GM18868 (cell line): ENCODE data around the gene CEACAM20.
"Not testable (repeated sequence)": the region's sequence is repeated elsewhere in the genome, so short reads cannot be mapped to it uniquely, and the experiment has no call there.

Experiments
- ATAC-seq: cut with Tn5 transposase; IDR thresholded peaks from one replicate; pipeline ENCODE4 v1.9.1; 2021; ENCODE audit warnings: mild to moderate bottlenecking, moderate library complexity; ENCODE audit not compliant: unreplicated experiment

Gene CEACAM20

DNA sequence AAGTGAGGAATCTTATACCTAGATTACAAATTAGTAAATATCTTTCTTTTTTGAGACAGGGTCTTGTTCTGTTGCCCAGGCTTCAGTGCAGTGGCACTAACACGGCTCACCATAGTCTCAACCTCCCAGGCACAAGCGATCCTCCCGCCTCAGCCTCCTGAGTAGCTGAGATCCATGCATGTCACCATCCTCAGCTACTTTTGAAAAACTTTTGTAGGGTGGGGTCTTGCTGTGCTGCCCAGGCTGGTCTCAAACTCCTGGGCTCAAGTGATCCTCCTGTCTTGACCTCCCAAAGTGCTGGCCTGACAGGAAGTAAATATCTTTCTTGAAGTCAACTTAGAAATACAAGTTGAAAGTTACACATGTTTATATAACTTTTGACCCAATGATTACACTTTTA lies 20.0 kb upstream of the CEACAM20 start:
- no peak for ATAC-seq

DNA sequence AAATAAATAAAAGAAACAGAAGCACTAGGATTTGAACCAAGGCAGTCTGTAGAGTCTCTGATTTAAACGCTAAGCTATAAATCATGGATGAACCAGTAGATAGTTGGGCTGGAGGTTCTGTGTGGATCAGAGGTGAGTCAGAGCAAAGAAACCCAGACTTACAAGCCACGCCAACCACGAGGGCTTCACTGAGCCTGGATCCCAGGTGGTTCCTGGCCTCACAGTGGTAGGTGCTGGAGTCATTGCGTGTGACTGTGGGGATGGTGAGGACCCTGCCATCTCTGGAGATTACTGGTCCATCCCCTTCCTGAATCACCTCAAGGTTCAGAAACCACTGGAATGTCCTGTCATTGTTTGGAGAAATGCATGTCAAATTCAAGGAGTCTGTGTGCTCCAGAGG lies 19.3 kb upstream of the CEACAM20 start:
- ATAC-seq, result no peak

DNA sequence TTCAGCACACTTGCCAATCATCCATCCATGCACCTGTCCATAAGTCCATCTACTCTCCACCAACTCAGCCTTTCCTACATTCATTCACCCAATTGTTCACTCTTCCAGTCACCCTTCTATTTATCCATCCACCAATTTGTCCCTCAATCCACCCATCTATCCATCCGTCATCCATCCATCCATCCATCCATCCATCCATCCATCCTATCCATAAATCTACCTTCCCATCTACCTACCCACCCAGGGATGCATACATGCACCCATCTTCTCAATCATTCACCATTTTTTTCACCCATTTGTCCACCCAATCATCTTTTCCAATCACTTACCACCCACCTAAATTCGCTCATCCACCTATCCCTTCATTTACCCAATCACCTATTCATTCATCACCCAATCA lies 14.6 kb upstream of the CEACAM20 start:
- ATAC-seq, result no peak

DNA sequence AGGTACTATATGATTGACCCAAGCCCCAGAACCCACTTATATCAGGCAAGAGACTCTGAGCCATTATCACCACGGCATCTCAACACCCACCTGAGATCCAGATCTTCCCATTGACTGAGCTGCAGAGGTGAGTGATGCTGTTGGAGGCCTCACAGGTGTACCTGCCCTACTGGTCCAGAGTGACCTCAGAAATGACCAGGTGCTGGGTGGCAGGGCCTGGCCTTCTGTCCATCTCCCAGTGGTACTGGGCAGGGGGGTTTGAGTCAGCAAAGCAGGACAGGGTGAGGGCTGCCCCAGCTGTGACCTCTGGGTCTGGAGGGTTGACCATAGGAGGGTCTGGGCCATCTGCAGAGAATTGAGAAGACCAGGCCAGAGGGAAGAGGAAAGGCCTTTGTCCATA lies 13.2 kb upstream of the CEACAM20 start:
- no peak for ATAC-seq

DNA sequence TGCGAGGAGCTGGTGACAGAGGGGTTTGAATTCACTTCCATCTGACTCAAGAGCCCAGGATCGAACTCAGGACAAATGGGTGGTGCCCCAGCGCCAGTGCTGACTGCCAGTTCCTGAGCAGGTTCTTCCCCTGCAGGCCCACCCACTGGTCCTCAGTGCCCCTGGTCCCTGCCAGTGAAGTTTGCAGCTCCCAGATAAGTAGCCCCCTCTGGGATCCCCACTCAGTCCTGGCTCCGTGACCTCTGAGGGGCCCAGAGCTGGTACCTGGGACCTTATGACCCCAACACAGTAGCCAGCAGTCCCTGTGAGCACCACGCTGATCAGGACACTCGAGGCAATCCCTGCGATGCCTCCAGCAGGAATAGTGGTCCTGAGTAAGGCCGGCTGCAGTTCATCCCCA lies 11.3 kb upstream of the CEACAM20 start:
- no peak for ATAC-seq

DNA sequence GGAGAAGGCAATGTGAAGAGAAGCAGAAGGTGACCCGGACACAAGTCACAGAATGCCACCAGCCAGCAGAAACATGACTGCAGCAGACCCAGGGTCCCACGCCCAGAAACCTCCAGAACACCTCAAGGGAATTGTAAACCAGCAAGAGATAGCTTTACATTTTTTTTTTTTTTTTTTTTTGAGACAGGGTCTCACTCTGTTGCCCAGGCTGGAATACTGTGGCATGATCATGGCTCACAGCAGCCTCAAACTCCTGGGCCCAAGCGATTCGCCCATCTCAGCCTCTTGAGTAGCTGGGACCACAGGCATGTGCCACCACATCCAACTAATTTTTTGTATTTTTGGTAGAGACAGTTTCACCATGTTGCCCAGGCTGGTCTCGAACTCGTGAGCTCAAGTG lies 10.5 kb upstream of the CEACAM20 start:
- no peak for ATAC-seq

DNA sequence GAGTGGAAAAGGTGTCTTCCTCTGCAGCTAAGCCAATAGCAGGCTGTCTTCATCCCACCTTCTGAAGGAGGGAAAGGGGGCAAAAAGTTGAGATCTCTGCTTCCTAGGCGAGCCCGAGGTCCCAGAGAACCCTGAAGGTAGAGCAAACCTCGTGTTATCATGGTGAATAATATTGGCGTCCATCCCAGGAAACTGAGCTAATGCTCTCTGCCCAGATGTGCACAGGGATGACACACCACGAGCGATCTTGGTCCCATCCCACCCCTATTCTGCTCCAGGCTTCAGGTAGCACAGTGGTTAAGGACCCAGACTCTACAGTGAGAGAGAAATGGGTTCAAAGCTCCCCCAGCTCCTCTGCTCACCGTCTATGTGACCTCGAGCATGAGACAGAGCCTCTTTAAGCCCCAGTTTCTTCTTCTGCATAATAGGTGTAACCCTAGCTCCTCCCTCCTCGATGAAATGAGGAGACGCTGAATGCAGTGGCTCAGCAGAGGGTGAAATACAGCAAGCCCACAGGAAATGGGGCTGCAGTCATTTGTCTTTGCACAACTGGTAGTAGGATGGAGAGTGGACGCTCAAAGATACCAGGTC lies 9.9 kb upstream of the CEACAM20 start:
- no peak for ATAC-seq

DNA sequence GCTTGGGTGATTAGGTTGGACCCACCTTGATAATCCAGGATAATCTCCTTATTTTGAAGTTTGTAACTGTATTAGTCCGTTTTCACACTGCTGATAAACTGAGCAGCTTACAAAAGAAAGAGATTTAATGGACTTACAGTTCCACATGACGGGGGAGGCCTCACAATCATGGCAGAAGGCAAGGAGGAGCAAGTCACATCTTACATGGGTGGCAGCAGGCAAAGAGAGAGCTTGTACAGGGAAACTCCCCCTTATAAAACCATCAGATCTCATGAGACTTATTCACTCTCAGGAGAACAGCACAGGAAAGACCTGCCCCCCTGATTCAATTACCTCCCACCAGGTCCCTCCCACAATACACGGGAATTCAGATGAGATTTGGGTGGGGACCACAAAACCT lies 5.9 kb upstream of the CEACAM20 start:
- ATAC-seq, result not testable (repeated sequence)

DNA sequence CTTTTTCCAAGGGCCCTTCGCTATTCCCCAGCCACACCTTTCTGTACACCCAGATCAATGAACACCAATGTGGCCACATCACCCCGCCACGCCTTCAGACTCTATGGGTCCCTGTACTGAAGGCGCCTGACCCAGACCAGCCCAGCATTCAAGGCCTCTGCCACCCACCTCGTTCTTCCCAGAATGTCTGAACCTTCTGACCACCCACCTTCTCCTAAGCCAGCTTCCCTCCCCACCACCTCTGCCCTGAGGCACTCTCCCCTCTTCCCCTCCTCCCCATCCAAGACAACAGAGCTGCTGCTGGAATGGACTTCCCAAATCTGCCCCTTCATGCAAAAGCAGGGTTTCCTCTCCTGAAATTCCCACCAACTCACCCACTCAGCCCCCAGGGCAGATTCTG lies 3.3 kb upstream of the CEACAM20 start:
- ATAC-seq, result no peak

DNA sequence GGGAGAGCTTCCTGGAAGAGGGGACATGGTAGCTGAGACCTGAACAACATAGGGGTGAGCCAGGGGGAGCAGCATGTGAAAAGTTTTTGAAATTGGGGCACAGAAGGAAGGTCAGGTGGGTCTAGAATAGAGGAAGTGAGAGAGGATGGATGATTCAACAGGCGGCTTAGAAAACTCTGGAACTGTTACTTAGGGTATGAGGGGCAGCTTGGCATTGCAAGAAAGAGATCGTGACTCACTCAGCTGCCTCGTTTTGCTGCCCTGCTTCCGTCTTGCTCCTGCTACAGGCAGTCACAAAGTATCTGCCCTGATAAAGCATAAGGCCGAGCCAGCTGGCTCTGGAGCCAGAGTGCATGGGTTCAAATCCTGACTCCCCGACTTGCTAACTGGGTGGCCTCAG lies 1.3 kb upstream of the CEACAM20 start:
- ATAC-seq, result no peak

DNA sequence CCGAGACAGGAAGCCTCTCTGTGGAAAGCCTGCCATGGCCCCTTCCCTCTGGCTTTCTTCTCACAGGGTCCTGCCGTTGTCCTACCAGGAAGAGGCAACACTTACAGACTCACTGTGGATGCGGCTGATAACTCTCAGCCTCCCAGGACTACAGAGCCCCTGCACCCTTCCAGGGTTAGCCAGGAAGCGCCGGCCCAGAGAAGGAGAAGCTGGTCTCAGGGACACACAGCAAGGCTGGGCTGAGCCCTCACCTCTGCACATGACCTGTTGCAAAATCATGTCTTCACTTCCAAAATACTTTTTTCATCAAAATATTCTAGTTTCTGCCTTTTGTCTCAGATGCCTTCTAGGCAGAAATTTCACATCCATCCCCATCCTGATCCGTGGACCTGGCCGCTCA lies 1.9 kb downstream of the CEACAM20 start:
- no peak for ATAC-seq

DNA sequence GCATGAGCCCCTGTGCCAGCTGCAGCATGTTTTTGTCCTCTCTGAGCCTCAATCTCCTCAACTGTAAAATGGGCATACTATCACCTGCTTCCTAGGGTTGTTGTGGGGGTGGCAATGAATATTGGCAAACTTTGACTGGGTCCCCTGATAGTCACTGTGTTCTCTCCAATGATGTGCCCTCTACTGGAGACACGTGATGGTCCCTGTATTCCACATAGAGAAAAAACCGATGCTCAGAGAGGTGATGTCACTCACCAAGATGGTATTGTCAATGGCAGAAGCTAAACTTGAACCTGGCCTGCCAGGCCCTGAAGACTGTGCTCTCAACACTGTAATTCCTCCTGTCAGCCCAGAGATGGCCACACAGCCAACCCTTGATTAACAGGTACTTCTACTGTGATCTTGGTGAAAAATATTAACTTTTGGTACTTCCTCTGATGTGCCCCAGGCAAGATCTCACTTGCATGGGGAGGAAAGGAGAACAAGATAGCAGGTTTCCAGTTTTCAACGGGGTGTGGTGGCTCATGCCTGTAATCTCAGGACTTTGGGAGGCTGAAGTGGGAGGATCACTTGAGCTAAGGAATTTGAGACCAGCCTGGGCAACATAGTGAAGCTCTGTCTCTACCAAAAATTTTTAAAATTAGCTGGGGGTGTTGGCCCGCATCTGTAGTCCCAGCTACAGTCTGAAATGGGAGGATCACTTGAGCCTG lies 3.6 kb downstream of the CEACAM20 start:
- ATAC-seq, result no peak

DNA sequence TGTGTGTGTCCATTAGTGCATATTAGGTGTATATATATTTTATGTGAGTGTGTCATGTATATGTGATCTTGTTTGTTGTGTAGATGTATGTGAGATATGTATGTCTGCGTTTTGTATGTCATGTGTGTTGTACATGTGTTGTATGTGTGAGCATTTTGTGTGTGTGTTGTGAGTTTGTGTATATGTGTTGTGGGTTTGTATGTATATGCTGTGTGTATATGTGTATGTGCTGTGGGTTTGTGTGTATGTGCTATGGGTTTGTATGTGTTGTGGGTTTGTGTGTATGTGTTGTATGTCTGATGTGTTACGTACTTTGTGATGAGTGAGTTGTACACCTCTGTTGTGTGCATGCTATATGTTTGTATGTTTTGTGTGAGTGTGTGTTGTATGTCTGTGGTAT lies 8.1 kb downstream of the CEACAM20 start:
- ATAC-seq, result no peak

DNA sequence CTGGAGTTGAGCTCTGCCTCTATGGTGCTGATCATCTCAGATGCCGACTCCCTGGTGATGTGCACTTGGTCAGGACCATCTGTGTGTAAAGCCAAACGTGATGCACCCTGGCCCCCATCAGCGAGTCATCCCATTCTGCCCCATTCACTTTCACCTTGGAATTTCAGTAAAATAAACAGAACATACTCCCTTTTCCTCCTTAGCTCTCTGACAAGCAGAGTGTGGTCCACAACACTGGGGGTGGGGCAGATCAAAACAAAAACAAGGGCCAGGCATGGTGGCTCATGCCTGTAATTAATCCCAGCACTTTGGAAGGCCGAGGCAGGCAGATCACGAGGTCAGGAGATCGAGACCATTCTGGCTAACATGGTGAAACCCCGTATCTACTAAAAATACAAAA lies 12.3 kb downstream of the CEACAM20 start:
- no peak for ATAC-seq

DNA sequence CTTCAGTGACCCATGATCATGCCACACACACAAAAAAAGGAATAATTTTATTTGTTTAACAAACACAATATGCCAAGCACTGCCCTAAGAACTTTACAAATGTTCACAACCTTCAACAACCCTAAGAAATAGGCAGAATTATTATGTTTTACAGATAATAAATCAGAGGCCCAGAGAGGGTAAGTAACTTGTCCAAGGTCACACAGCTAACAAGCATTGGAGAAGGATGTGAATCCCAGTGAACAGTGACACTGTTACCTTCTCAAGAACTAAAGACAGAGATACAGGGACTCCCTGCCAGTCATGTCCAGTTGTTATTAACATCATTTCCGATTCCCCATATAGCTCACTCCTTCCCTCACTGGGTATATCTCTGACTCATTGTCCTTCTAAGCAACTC lies 13.6 kb downstream of the CEACAM20 start:
- no peak for ATAC-seq

DNA sequence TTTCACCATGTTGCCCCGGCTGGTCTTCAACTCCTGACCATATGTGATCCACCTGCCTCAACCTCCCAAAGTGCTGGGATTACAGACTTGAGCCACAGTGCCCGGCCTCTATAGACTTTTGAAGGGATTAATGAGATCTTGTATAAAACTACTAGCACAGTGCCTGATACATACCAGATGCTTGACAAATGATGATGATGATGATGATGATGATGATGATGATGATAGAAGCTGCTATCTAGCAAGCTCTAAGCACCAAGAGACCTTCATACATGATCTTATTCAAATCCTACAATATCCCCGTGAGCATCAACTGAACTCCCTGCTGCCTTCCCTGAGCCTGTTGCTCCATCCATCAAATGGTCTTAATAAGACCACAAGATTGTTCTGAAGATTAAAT lies 14.4 kb downstream of the CEACAM20 start:
- ATAC-seq, result no peak

DNA sequence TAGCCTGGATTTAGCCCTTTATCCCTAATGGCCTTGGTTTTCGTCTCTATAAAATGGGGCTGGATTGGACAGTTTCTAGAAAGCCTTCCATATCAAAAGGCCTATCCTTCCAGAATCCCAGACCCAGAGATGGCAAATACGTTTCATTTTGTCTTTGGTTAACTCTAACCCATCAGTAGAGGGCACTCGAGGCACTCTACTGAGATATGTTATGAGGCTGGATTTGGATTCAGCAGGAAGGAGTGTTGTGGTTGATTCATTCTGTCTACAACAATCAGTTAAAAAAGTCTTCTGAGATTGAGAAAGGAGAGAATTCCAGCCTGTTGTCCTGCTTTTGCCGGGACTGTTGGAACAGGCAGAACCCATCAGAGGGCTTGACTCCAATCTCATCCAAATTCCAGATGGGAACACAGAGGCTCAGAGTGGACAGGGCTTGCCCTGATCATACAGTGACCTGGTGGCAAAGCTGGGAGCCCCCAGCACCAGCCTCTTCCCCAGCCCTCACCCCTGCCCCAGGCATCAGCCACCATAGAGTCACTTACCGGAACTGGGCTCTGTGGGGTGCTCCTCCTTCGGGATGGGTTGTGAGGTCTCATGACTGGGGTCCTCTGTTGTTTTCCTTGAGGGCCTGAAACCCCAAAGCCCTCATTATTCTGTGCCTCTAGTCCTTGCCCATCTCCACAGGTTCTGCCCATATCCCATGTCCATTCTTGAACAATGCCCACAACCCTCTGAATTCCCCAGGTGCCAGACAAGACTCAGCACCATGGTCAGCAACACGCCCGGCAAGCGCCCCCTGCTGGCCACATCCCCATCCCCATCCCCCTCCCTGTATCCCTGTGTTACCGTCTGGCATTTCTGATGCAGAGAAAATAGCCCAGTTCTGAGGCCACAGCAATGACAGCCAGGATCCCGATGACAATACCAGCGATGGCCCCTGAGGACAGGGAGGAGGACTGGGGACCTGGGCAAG lies 16.9 kb downstream of the CEACAM20 start:
- ATAC-seq, result no peak

DNA sequence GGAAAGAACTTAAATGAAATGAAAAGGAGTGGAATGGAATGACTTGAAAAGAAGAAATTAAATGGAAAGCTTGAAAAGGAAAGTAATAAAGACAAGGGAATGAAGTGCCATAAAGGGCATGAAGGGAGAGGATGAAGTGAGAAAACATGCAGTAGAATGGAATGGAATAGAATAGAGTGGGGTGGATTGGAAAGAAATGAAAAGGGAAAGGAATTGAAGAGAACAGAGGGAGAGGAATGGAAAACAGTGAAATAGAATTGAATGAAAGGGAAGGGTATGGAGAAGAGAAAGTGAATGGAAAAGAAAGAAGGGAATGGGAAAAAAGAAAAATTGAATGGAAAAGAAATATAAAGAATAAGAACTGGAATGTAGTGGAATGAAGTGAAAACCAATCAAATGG lies 20.0 kb downstream of the CEACAM20 start:
- no peak for ATAC-seq

DNA sequence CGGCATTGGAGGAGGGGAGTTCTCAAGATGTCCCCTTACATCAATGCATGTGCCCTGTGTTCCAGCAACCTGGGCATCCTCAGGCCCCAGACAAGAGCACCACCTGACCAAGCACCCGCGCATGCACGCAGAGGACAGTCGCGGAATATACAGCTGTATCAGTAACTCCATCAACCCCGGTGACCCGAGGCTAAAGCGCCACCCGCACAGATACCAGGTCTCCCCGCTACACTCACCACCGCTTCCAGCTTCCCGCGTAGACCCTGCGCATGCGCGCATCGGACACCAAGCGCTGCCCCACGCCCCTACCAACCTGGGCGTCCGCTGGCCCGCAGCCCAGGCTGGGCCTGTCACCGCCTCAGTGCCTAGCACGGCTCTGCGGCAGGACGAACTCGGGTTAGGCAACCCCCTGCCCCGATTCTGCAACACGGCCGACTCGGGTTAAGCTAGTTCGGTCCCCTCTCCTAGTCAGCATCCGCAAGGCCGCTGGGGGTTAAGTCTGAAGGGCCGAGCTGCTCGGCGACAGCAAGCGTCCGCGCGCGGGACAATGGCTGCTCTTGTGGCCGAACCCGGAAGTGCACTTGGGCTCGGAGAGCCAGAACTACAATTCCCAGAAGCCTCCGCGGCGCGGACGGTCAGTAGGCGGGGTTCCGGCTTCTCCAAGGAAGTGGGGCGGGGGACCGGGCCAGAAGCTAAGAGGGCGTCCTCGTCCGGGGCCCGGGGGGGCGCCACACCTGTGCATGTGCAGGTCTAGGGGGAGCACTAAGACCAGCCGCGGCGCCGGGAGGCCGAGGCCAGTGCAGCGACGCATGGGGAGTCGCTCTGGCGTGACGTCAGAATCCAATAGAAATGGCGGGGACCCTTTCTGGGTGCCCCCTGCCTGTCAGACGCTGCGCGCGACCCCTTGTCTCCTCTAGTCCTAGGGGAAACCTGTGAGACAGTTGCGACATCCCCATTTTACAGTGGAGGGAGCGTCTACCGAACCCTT lies 29.2 kb downstream of the CEACAM20 start, which contains the start of gene ZNF180:
Gene ZNF180, minus strand, starts transcription at position 561 of the 988 bp plus-strand sequence. CDS start 3,188 bp downstream, outside the sequence.
- peak; percentile 91 for ATAC-seq

DNA sequence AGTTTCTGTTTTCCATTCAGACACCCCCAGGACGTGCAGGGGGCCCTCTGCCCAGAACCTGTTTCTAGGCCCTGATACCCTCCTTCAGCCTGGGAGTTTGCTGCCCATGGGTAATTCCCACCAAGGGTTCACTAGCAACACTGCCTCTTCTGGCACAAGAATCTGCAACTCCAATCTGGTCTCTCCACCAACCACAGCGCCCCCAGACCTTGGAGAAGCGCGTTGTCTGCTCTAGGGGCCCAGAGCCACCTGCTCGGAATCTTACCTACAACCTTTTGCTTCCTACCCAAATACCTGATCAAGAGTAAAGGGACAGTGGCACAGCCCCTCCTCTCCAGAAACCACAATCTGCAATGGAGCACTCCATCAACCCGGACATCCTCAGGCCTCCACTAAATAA lies 29.9 kb downstream of the CEACAM20 start:
- ATAC-seq, result no peak
